Uterus (tissue), 2 donors: Measurements from ENCODE around the gene MED13L.

ENCODE experiments used
- POLR2A ChIP-seq, 2 donors: fragments of 450-650 bp; IDR thresholded peaks; one replicate each; pipeline ENCODE4 v1.6.1; 2016; ENCODE audit warnings: antibody characterized with exemption in 2 of 2, mild to moderate bottlenecking in 1 of 2, moderate library complexity in 1 of 2
- TF ChIP-seq, protein P1 (sequence below), 4 experiments: fragments of 200-600 bp in 2 of 4; fragments of 450-650 bp in 2 of 4; sonication (generic) in 2 of 4; IDR thresholded peaks; one replicate each; pipeline ENCODE4 v1.5.1; 2016 to 2019; ENCODE audit warnings: antibody characterized with exemption in 4 of 4, mild to moderate bottlenecking in 2 of 4, moderate library complexity in 1 of 4

- TF ChIP-seq, protein P1, sequence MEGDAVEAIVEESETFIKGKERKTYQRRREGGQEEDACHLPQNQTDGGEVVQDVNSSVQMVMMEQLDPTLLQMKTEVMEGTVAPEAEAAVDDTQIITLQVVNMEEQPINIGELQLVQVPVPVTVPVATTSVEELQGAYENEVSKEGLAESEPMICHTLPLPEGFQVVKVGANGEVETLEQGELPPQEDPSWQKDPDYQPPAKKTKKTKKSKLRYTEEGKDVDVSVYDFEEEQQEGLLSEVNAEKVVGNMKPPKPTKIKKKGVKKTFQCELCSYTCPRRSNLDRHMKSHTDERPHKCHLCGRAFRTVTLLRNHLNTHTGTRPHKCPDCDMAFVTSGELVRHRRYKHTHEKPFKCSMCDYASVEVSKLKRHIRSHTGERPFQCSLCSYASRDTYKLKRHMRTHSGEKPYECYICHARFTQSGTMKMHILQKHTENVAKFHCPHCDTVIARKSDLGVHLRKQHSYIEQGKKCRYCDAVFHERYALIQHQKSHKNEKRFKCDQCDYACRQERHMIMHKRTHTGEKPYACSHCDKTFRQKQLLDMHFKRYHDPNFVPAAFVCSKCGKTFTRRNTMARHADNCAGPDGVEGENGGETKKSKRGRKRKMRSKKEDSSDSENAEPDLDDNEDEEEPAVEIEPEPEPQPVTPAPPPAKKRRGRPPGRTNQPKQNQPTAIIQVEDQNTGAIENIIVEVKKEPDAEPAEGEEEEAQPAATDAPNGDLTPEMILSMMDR (IDR thresholded peaks at IDR 0.05): no peak
- no peak for TF ChIP-seq POLR2A (IDR thresholded peaks at IDR 0.05)
Observed at GRCh38 chr12:116264525-116265070, 12.9 kb downstream of the MED13L start.
